ENCODE measurements around the gene SELENOF. TPM values are rescaled to one million over a fixed set of nuclear protein-coding genes. Genes with fewer than 3 reads are reported as not detected.

The SELENOF gene
- polyA plus RNA-seq, 2 of the 4 experiments (the other 2 are of a cell fraction): 166 to 311 TPM

GRCh38 chr1:86852289-86852688 lies 61.6 kb downstream of the SELENOF start:
- 83% methylated on average over 9 of the region's 9 CpGs for WGBS (ENCODE audit: missing lambda C conversion rate)
- no peak for ATAC-seq
- FAIRE-seq: no peak
- H3K27ac ChIP-seq: no peak overlapping the region
- POLR2A ChIA-PET: no interaction called here
- H3K4me1 ChIP-seq: peaks cover 8% of the 10 kb centered on the region; the same call in 1 of the 3 replicates
- TF ChIP-seq ZSCAN20 (CRISPR knock-in tag; IDR thresholded peaks at IDR 0.05) (no peak), USF2 (IDR thresholded peaks at IDR 0.05) (no peak), E2F6 (IDR thresholded peaks at IDR 0.05; ENCODE audit: borderline replicate concordance, low read depth) (no peak), MAX (IDR thresholded peaks at IDR 0.05) (no peak), RFX5 (IDR thresholded peaks at IDR 0.05) (no peak), HOXB5 (CRISPR knock-in tag; IDR thresholded peaks at IDR 0.05) (no peak), FOSL2 (IDR thresholded peaks at IDR 0.05) (no peak), FOSL2 (CRISPR knock-in tag; IDR thresholded peaks at IDR 0.05) (no peak), EHF (CRISPR knock-in tag; IDR thresholded peaks at IDR 0.05) (no peak), HES2 (IDR thresholded peaks at IDR 0.05) (no peak), NFE2L2 (conservative IDR thresholded peaks at IDR 0.05; ENCODE audit: low read length) (no peak)
- peak overlapping the region; percentile 45; the same call in 1 of the 3 replicates for H3K4me2 ChIP-seq
- no peaks in the 10 kb centered on the region for H3K9me3 ChIP-seq
- CTCF ChIA-PET: no interaction called here
- no peak for DNase-seq (ENCODE audit: low read depth in 1 of 2, low spot score in 1 of 2)
- H3K4me3 ChIP-seq: no peak overlapping the region

GRCh38 chr1:86849756-86850155 lies 64.2 kb downstream of the SELENOF start:
- ChIA-PET CTCF (no interaction called here), POLR2A (no interaction called here)
- H3K4me1 ChIP-seq: peaks cover 18% of the 10 kb centered on the region; the same call in 2 of the 3 replicates
- H3K9me3 ChIP-seq: no peaks in the 10 kb centered on the region
- 76% methylated on average over 2 of the region's 3 CpGs for WGBS (ENCODE audit: missing lambda C conversion rate)
- H3K4me2 ChIP-seq: no peak overlapping the region
- ATAC-seq (no peak), DNase-seq (ENCODE audit: low read depth in 1 of 2, low spot score in 1 of 2) (no peak), FAIRE-seq (no peak)
- H3K27ac ChIP-seq: no peak overlapping the region
- no peak for TF ChIP-seq BCL3 (IDR thresholded peaks at IDR 0.05)
- no peak for TF ChIP-seq HOXB5 (CRISPR knock-in tag; IDR thresholded peaks at IDR 0.05)
- no peak for TF ChIP-seq HMGXB4 (CRISPR knock-in tag; IDR thresholded peaks at IDR 0.05; ENCODE audit: borderline replicate concordance)
- TF ChIP-seq NFE2L2 (conservative IDR thresholded peaks at IDR 0.05; ENCODE audit: low read length): no peak
- TF ChIP-seq HDAC2 (IDR thresholded peaks at IDR 0.05): no peak
- TF ChIP-seq MAX (IDR thresholded peaks at IDR 0.05): no peak
- no peak overlapping the region for H3K4me3 ChIP-seq

- no peak overlapping the region for H3K27ac ChIP-seq
- TF ChIP-seq PHF8 (IDR thresholded peaks at IDR 0.05; ENCODE audit: borderline replicate concordance, low read depth) (no peak), JUN (IDR thresholded peaks at IDR 0.05) (no peak), HOXA7 (CRISPR knock-in tag; IDR thresholded peaks at IDR 0.05) (no peak), ATOH8 (CRISPR knock-in tag; IDR thresholded peaks at IDR 0.05; ENCODE audit: low read depth) (no peak), NR3C1 (IDR thresholded peaks at IDR 0.05) (no peak), USF2 (IDR thresholded peaks at IDR 0.05) (no peak), E2F6 (IDR thresholded peaks at IDR 0.05; ENCODE audit: borderline replicate concordance, low read depth) (no peak)
- no peak for ATAC-seq
- POLR2A ChIA-PET: no interaction called here
- WGBS (ENCODE audit: missing lambda C conversion rate): 87% methylated on average over 2 of the region's 2 CpGs
- H3K4me2 ChIP-seq: no peak overlapping the region
- peaks cover 18% of the 10 kb centered on the region; the same call in 2 of the 3 replicates for H3K4me1 ChIP-seq
- no peak for FAIRE-seq
- H3K4me3 ChIP-seq: no peak overlapping the region
- no peak for DNase-seq (ENCODE audit: low read depth in 1 of 2, low spot score in 1 of 2)
- no peaks in the 10 kb centered on the region for H3K9me3 ChIP-seq
- CTCF ChIA-PET: no interaction called here
These were observed 65.3 kb downstream of the SELENOF start for GRCh38 chr1:86848654-86849053.

Data from A549 (cell line).